Endothelial cell of umbilical vein (primary cell): ENCODE data around the gene CCNC. TPM values are rescaled to one million over a fixed set of nuclear protein-coding genes. Genes with fewer than 3 reads are reported as not detected.

Experiments used
- BruUV-seq: library from RNA; stranded (reverse); fragments of 400-500 nt; replicated peaks from 2 replicates; lab custom pipeline; 2021; lab: Mats Ljungman, UMichigan
- CTCF ChIA-PET: fragments of 300-600, 350-600 bp; sonication (Branson Sonifier 250); formaldehyde crosslinking; loops from one replicate; lab custom pipeline; 2021; ENCODE audit warnings: antibody characterized with exemption, inconsistent platforms; lab: Charles Lee
- POLR2A ChIA-PET: fragments of 300-600, 350-600 bp; sonication (Branson Sonifier 250); formaldehyde crosslinking; loops from one replicate; lab custom pipeline; 2021; ENCODE audit warnings: antibody characterized with exemption, inconsistent platforms; lab: Charles Lee
- DNase-seq: peaks from one replicate; pipeline ENCODE4 v3.0.0-alpha.2; 2011; ENCODE audit warnings: low read depth, low spot score
- FAIRE-seq: peaks from 2 replicates; lab custom pipeline; 2011; peaks lifted over from hg19 to GRCh38; lab: Jason Lieb, UNC
- H2AFZ ChIP-seq: 2 replicates; pipeline ENCODE4 v1.6.0; 2012; ENCODE audit warnings: low read depth, low read length, control low read depth, inconsistent platforms
- H3K27ac ChIP-seq: 2 replicates; pipeline ENCODE4 v1.5.1; 2011; ENCODE audit warnings: low read depth, mild to moderate bottlenecking, control low read depth, low read length, moderate library complexity; ENCODE audit not compliant: insufficient read depth
- H3K27me3 ChIP-seq, 2 experiments: 2 replicates each; pipeline versions ENCODE4 v1.6.0 to v1.6.1; 2011; ENCODE audit warnings: low read length in 2 of 2, mixed read lengths in 1 of 2; ENCODE audit not compliant: control insufficient read depth in 2 of 2, insufficient read depth in 2 of 2
- H3K36me3 ChIP-seq, 2 experiments: 2 replicates in 1 of 2; 3 replicates in 1 of 2; pipeline ENCODE4 v1.5.1; 2011; ENCODE audit warnings: low read length in 2 of 2, mild to moderate bottlenecking in 1 of 2, moderate library complexity in 1 of 2; ENCODE audit not compliant: control insufficient read depth in 2 of 2, insufficient read depth in 2 of 2; ENCODE audit errors: extremely low read depth in 1 of 2
- H3K4me1 ChIP-seq: 3 replicates; pipeline ENCODE4 v1.5.1; 2011; ENCODE audit warnings: mild to moderate bottlenecking, low read length; ENCODE audit not compliant: control insufficient read depth, insufficient read depth; ENCODE audit errors: extremely low read depth
- H3K4me2 ChIP-seq: 2 replicates; pipeline ENCODE4 v1.6.1; 2011; ENCODE audit warnings: low read length, control low read depth, mixed read lengths; ENCODE audit not compliant: insufficient read depth
- H3K4me3 ChIP-seq, 3 experiments: fragments of 200-600 bp in 1 of 3; sonication (generic), shearing (Covaris generic) in 1 of 3; replicated peaks in 1 of 3; 2 replicates each; pipeline ENCODE4 v1.5.1; 2011 to 2016; ENCODE audit warnings: control low read depth in 3 of 3, low read length in 3 of 3, mild to moderate bottlenecking in 2 of 3, inconsistent platforms in 1 of 3, low read depth in 1 of 3, moderate library complexity in 1 of 3; ENCODE audit not compliant: insufficient read depth in 1 of 3
- H3K79me2 ChIP-seq: 2 replicates; pipeline ENCODE4 v1.6.0; 2012; ENCODE audit warnings: low read length, inconsistent platforms; ENCODE audit not compliant: control insufficient read depth, insufficient read depth
- H3K9ac ChIP-seq: replicated peaks from 2 replicates; pipeline ENCODE3; 2011; ENCODE audit warnings: low read length, control low read depth; ENCODE audit not compliant: insufficient read depth; ENCODE audit errors: extremely low read depth
- H3K9me1 ChIP-seq: replicated peaks from 3 replicates; pipeline ENCODE4 v1.6.0; 2011; ENCODE audit warnings: mild to moderate bottlenecking, low read length; ENCODE audit not compliant: control insufficient read depth, insufficient read depth; ENCODE audit errors: extremely low read depth
- H3K9me3 ChIP-seq: replicated peaks from 2 replicates; pipeline ENCODE4 v1.5.1; 2012; ENCODE audit warnings: low read length, inconsistent platforms; ENCODE audit not compliant: control insufficient read depth, insufficient read depth
- H4K20me1 ChIP-seq: replicated peaks from 2 replicates; pipeline ENCODE3; 2011; ENCODE audit warnings: mild to moderate bottlenecking, low read length; ENCODE audit not compliant: control insufficient read depth, insufficient read depth; ENCODE audit errors: extremely low read depth
- CTCF ChIP-seq, 2 donors: IDR thresholded peaks; 1 replicate in 1 of 2; 2 replicates in 1 of 2; pipeline ENCODE4 v1.5.1; 2011; ENCODE audit warnings: low read length in 2 of 2, mild to moderate bottlenecking in 2 of 2, moderate library complexity in 2 of 2, control low read depth in 1 of 2, inconsistent platforms in 1 of 2, low read depth in 1 of 2; ENCODE audit not compliant: insufficient read depth in 1 of 2; ENCODE audit errors: extremely low read depth in 1 of 2
- EZH2 ChIP-seq: IDR thresholded peaks from 2 replicates; pipeline ENCODE4 v1.6.1; 2012; ENCODE audit warnings: borderline replicate concordance, low read depth, mild to moderate bottlenecking, moderate library complexity, low read length, inconsistent platforms; ENCODE audit not compliant: severe bottlenecking
- FOS ChIP-seq: IDR thresholded peaks from 2 replicates; pipeline ENCODE4 v1.6.1; 2011; ENCODE audit warnings: mild to moderate bottlenecking, low read length, moderate library complexity, borderline replicate concordance; ENCODE audit not compliant: insufficient read depth
- GATA2 ChIP-seq: IDR thresholded peaks from 2 replicates; pipeline ENCODE4 v1.7.0; 2011; ENCODE audit warnings: low read depth, mild to moderate bottlenecking, moderate library complexity, mixed read lengths, low read length; ENCODE audit not compliant: insufficient read length, insufficient read depth
- JUN ChIP-seq: IDR thresholded peaks from 2 replicates; pipeline ENCODE4 v1.6.1; 2011; ENCODE audit warnings: borderline replicate concordance, low read depth; ENCODE audit not compliant: insufficient read length, insufficient read depth
- MAX ChIP-seq: IDR thresholded peaks from 2 replicates; pipeline ENCODE4 v1.6.1; 2011; ENCODE audit not compliant: insufficient read depth, insufficient read length
- MYC ChIP-seq: IDR thresholded peaks from one replicate; pipeline ENCODE4 v1.6.1; 2011; ENCODE audit warnings: mild to moderate bottlenecking, low read depth, low read length
- POLR2A ChIP-seq: IDR thresholded peaks from 2 replicates; pipeline ENCODE4 v1.6.1; 2012; ENCODE audit warnings: low read depth, mild to moderate bottlenecking, control low read depth, low read length
- POLR2AphosphoS5 ChIP-seq: IDR thresholded peaks from 2 replicates; pipeline ENCODE4 v1.6.1; 2012; ENCODE audit warnings: low read depth, mild to moderate bottlenecking, control low read depth, low read length, moderate library complexity; ENCODE audit not compliant: insufficient read depth
- dilution Hi-C: fragments of 300-500 bp; cut with MboI; formaldehyde crosslinking; loops from one replicate; pipeline ENCODE4 v1.15.0; 2019; ENCODE audit warnings: low sequenced_read_pairs; ENCODE audit not compliant: extremely low pct_ligation_motif_present
- intact Hi-C: fragments of 100-400 bp; cut with micrococcal nuclease; formaldehyde crosslinking; loops from one replicate; pipeline ENCODE4 v1.10.0; 2022
- polyA plus RNA-seq, 4 experiments: library from polyadenylated mRNA; depleted of rRNA in 3 of 4; stranded (reverse) in 3 of 4; unstranded in 1 of 4; fragments of >200 nt; gene quantifications; 2 replicates each; pipeline versions ENCODE4 v1.2.1 to v1.2.3, GENCODE V29; 2011 to 2012; ENCODE audit warnings: missing spikeins in 1 of 4
- total RNA-seq: library from RNA; stranded (reverse); gene quantifications from 2 replicates; pipeline ENCODE4 v1.2.3, GENCODE V29; 2021

Gene CCNC
- total and polyA plus RNA-seq, 2 donors (not counting 3 experiments of a cell fraction or from before 2014, with no cell fraction given), result 18.2 to 53.5 TPM

GRCh38 chr6:99548706-99549105 is 19.8 kb downstream of the CCNC start:
- intact Hi-C loops, result no loop called here
- no peak for TF ChIP-seq GATA2
- no peak for TF ChIP-seq POLR2A
- no peak for TF ChIP-seq EZH2
- TF ChIP-seq FOS, result no peak
- no peak for TF ChIP-seq CTCF (IDR thresholded peaks at IDR 0.05; ENCODE audit: extremely low read depth in 1 of 2, insufficient read depth in 1 of 2, low read depth in 1 of 2, low read length in 2 of 2)
- no peak for TF ChIP-seq JUN
- no peak for TF ChIP-seq MYC
- no peak for TF ChIP-seq POLR2AphosphoS5
- TF ChIP-seq MAX, result no peak
- peaks cover 4% of the 10 kb centered on the region for H3K4me1 ChIP-seq
- dilution Hi-C loops, result no loop called here
- no peak overlapping the region for H3K4me2 ChIP-seq
- H3K4me3 ChIP-seq, result no peak overlapping the region
- BruUV-seq, result no TSS peak
- no peaks in the 10 kb centered on the region for H3K79me2 ChIP-seq
- no peaks in the 10 kb centered on the region for H3K9me3 ChIP-seq
- H3K9ac ChIP-seq, result no peak overlapping the region
- FAIRE-seq (no peak), DNase-seq (no peak)
- peaks cover 2% of the 10 kb centered on the region for H4K20me1 ChIP-seq
- no peak overlapping the region for H3K27ac ChIP-seq
- no peak overlapping the region for H2AFZ ChIP-seq
- peaks cover 0 to 18% of the 10 kb centered on the region in 2 experiments for H3K36me3 ChIP-seq
- no peaks in the 10 kb centered on the region for H3K27me3 ChIP-seq
- ChIA-PET CTCF (interaction anchor here (1.3 kb wide), 1 partner anchor 9 kb away, joined by 3 read pairs; no protein-coding TSS in a partner anchor), POLR2A (no interaction called here)
- no peaks in the 10 kb centered on the region for H3K9me1 ChIP-seq
